ENCODE measurements around the gene EMC8. TPM values are rescaled to one million over a fixed set of nuclear protein-coding genes. Genes with fewer than 3 reads are reported as not detected.
"Not testable (repeated sequence)": the region's sequence is repeated elsewhere in the genome, so short reads cannot be mapped to it uniquely, and the experiment has no call there.

Gene EMC8
- polyA plus RNA-seq, 1 of the 3 experiments (the other 2 are of a cell fraction), result 45.9 TPM

- Histone ChIP-seq H3K36me3 (replicated peaks in 1 of 2; ENCODE audit: control insufficient read depth in 1 of 2, insufficient read depth in 2 of 2, low read length in 1 of 2) (no peaks in the 10 kb centered on the region), H3K9me2 (no peaks in the 10 kb centered on the region), H3K27ac (ENCODE audit: low read depth in 2 of 2, low read length in 1 of 2) (no peak overlapping the region), H3K27me3 (ENCODE audit: insufficient read depth) (peaks cover 49% of the 10 kb centered on the region), H3K4me3 (ENCODE audit: low read depth in 2 of 2, low read length in 1 of 2) (no peak overlapping the region), H3K4me1 (ENCODE audit: control insufficient read depth in 1 of 2, insufficient read depth in 2 of 2, low read depth in 1 of 2, low read length in 1 of 2) (no peaks in the 10 kb centered on the region), H3K9ac (no peak overlapping the region), H4K20me1 (ENCODE audit: insufficient read depth) (no peaks in the 10 kb centered on the region), H3K4me2 (no peak overlapping the region), H3K9me3 (no peaks in the 10 kb centered on the region), H3K79me2 (ENCODE audit: insufficient read depth) (no peaks in the 10 kb centered on the region), H3F3A (replicated peaks; ENCODE audit: insufficient read depth) (no peaks in the 10 kb centered on the region), H2AFZ (ENCODE audit: low read depth) (no peak overlapping the region)
- TF ChIP-seq, protein P1, sequence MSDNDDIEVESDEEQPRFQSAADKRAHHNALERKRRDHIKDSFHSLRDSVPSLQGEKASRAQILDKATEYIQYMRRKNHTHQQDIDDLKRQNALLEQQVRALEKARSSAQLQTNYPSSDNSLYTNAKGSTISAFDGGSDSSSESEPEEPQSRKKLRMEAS (IDR thresholded peaks at IDR 0.05; ENCODE audit: low read depth), result no peak
- TF ChIP-seq EP300 (IDR thresholded peaks at IDR 0.05; ENCODE audit: borderline replicate concordance in 1 of 2, low read depth in 1 of 2, low read length in 1 of 2), result no peak
- no peak for TF ChIP-seq MEF2A (IDR thresholded peaks at IDR 0.05; ENCODE audit: borderline replicate concordance, low read depth)
- TF ChIP-seq, protein P2, sequence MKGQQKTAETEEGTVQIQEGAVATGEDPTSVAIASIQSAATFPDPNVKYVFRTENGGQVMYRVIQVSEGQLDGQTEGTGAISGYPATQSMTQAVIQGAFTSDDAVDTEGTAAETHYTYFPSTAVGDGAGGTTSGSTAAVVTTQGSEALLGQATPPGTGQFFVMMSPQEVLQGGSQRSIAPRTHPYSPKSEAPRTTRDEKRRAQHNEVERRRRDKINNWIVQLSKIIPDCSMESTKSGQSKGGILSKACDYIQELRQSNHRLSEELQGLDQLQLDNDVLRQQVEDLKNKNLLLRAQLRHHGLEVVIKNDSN (IDR thresholded peaks at IDR 0.05; ENCODE audit: borderline replicate concordance, low read depth), result no peak
- no peak for DNase-seq
- WGBS (ENCODE audit: low lambda C conversion rate), result 23% methylated on average over 4 of the region's 6 CpGs
- ChIA-PET CTCF (interaction anchor here (0.6 to 4.8 kb wide), 16 partner anchors 9 to 1981 kb away, joined by 3 to 94 read pairs (median 6); no protein-coding TSS in a partner anchor), POLR2A (no interaction called here)
Measured at GRCh38 chr16:85819771-85820170, 20.4 kb upstream of the EMC8 start.

GRCh38 chr16:85819245-85819644 is 19.9 kb upstream of the EMC8 start:
- Histone ChIP-seq H3K4me3 (ENCODE audit: low read depth in 2 of 2, low read length in 1 of 2) (no peak overlapping the region; a peak in 1 of 4 replicates), H3K36me3 (replicated peaks in 1 of 2; ENCODE audit: control insufficient read depth in 1 of 2, insufficient read depth in 2 of 2, low read length in 1 of 2) (no peaks in the 10 kb centered on the region), H3K9me2 (no peaks in the 10 kb centered on the region), H3F3A (replicated peaks; ENCODE audit: insufficient read depth) (no peaks in the 10 kb centered on the region), H3K27me3 (ENCODE audit: insufficient read depth) (peaks cover 51% of the 10 kb centered on the region), H3K9me3 (no peaks in the 10 kb centered on the region), H4K20me1 (ENCODE audit: insufficient read depth) (no peaks in the 10 kb centered on the region), H3K4me1 (ENCODE audit: control insufficient read depth in 1 of 2, insufficient read depth in 2 of 2, low read depth in 1 of 2, low read length in 1 of 2) (no peaks in the 10 kb centered on the region), H3K27ac (ENCODE audit: low read depth in 2 of 2, low read length in 1 of 2) (no peak overlapping the region), H3K9ac (no peak overlapping the region), H3K79me2 (ENCODE audit: insufficient read depth) (no peaks in the 10 kb centered on the region), H2AFZ (ENCODE audit: low read depth) (no peak overlapping the region), H3K4me2 (no peak overlapping the region)
- no peak for TF ChIP-seq FOSL2 (IDR thresholded peaks at IDR 0.05; ENCODE audit: borderline replicate concordance, low read depth)
- peak; percentile 38 for TF ChIP-seq SMC3 (IDR thresholded peaks at IDR 0.05; ENCODE audit: low read depth, low read length)
- TF ChIP-seq CTCF (IDR thresholded peaks at IDR 0.05), result peak; percentile 75
- TF ChIP-seq RAD21 (IDR thresholded peaks at IDR 0.05; ENCODE audit: low read length), result peak; percentile 48
- 5% methylated on average over 10 of the region's 10 CpGs for WGBS (ENCODE audit: low lambda C conversion rate)
- ChIA-PET CTCF (interaction anchor here (0.6 to 4.8 kb wide), 18 partner anchors 9 to 1980 kb away, joined by 3 to 94 read pairs (median 4); partner anchors contain the start of gene MEAK7), POLR2A (no interaction called here)
- DNase-seq, result peak; percentile 82

GRCh38 chr16:85817195-85817594 is 17.9 kb upstream of the EMC8 start:
- H3K27me3 ChIP-seq (ENCODE audit: insufficient read depth), result peaks cover 72% of the 10 kb centered on the region
- CTCF ChIA-PET, result interaction anchor here (1.3 to 1.7 kb wide), 3 partner anchors 17 to 700 kb away, joined by 3 to 4 read pairs (median 3); no protein-coding TSS in a partner anchor
- H3K9me3 ChIP-seq; H3K4me1 ChIP-seq (ENCODE audit: control insufficient read depth in 1 of 2, insufficient read depth in 2 of 2, low read depth in 1 of 2, low read length in 1 of 2); H4K20me1 ChIP-seq (ENCODE audit: insufficient read depth); H3K36me3 ChIP-seq (replicated peaks in 1 of 2; ENCODE audit: control insufficient read depth in 1 of 2, insufficient read depth in 2 of 2, low read length in 1 of 2); H2AFZ ChIP-seq (ENCODE audit: low read depth); H3K9me2 ChIP-seq; H3K4me3 ChIP-seq (ENCODE audit: low read depth in 2 of 2, low read length in 1 of 2); H3K9ac ChIP-seq; POLR2A ChIA-PET; H3K4me2 ChIP-seq; H3K27ac ChIP-seq (ENCODE audit: low read depth in 2 of 2, low read length in 1 of 2); H3F3A ChIP-seq (replicated peaks; ENCODE audit: insufficient read depth); DNase-seq; H3K79me2 ChIP-seq (ENCODE audit: insufficient read depth): not testable (repeated sequence)
- 29% methylated on average over 6 of the region's 6 CpGs for WGBS (ENCODE audit: low lambda C conversion rate)
